Effector memory CD4-positive, alpha-beta T cell (primary cell): ENCODE data around the gene SMIM11.
"Not testable (repeated sequence)": the region's sequence is repeated elsewhere in the genome, so short reads cannot be mapped to it uniquely, and the experiment has no call there.

Source experiments
- DNase-seq, 3 donors: peaks; one replicate each; pipeline ENCODE4 v3.0.0-alpha.2; 2020
- H3K27ac ChIP-seq: 2 replicates; pipeline ENCODE4 v1.7.0; 2013; ENCODE audit warnings: mild to moderate bottlenecking, low read length, moderate library complexity; ENCODE audit not compliant: insufficient read depth, poor library complexity, severe bottlenecking
- H3K27me3 ChIP-seq: replicated peaks from 2 replicates; pipeline ENCODE4 v1.7.0; 2013; ENCODE audit warnings: mild to moderate bottlenecking, low read length; ENCODE audit not compliant: insufficient read depth, control insufficient read depth, poor library complexity, severe bottlenecking
- H3K36me3 ChIP-seq: 2 replicates; pipeline ENCODE4 v1.7.0; 2013; ENCODE audit warnings: mild to moderate bottlenecking, low read length, moderate library complexity; ENCODE audit not compliant: control insufficient read depth, insufficient read depth
- H3K4me1 ChIP-seq: 2 replicates; pipeline ENCODE4 v1.7.0; 2013; ENCODE audit warnings: low read length, mild to moderate bottlenecking; ENCODE audit not compliant: control insufficient read depth, insufficient read depth, poor library complexity, severe bottlenecking
- H3K4me3 ChIP-seq: 2 replicates; pipeline ENCODE4 v1.7.0; 2013; ENCODE audit warnings: low read length, low read depth, mild to moderate bottlenecking; ENCODE audit not compliant: insufficient read depth, poor library complexity, severe bottlenecking
- H3K9me3 ChIP-seq: 2 replicates; pipeline ENCODE4 v1.7.0; 2013; ENCODE audit warnings: mild to moderate bottlenecking, low read length, moderate library complexity; ENCODE audit not compliant: control insufficient read depth
- total RNA-seq, 3 donors: gene quantifications; one replicate each; lab custom pipeline; 2026; lab: John Stamatoyannopoulos, UW

The SMIM11 gene, protein sequence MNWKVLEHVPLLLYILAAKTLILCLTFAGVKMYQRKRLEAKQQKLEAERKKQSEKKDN
- 0.35 to 1.4 (median 0.35) reads per million in 3 donors for total RNA-seq

DNA sequence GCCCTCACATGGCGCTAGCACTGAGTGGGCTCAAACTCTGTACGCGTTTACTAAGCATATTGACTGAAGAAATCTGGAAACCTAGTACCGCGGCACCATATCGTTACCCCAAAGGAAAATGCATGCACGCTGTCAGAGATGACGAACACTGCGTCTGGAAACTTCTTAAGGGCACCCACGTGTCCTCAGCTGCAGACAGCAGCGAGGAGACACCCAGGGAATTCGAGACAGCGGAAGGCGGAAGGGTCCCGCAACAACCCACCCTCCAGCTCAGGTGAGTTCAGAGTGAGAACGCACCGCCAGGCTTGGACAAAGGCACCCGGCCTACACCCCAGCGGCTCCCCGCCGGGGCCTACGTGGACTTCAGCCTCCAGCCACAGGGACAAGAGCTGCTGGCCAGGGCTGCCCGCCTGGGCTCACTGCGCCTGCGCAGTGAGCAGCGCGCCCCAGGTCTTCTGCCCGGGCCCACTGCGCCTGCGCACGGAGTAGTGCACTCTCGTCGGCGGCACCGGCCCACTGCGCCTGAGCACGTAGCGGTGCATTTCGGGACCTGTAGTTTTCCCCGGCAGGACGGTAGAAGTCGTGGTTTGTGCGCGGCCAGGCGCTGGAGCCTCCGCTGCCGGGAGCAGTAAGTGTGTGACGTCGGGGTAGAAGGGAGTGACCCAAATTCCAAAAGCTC is at the start of gene SMIM11:
Gene SMIM11, plus strand, starts transcription at position 568 of the 679 bp plus-strand sequence. CDS start 3,998 bp downstream, outside the sequence.
- H3K27ac ChIP-seq = not testable (repeated sequence)

DNA sequence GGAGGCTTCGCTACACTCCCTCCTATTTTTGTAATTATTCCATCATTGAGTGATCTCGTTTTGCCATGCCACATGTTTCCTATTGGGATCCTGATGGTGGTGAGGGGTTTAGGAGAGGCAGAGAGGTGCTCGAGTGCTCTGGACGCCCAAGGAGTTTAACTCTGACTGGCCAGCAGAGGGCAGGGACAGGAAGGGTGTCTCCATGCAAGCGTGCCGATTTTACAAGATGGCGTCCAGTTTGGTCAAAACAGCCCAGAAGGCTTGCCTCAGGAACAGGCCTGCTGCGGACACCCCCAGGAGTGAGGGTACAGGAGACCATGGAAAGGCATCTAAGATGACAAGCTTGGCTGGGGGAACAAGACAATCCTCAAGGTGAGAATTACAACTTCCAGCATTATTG is 45.3 kb upstream of the SMIM11 start:
- H3K4me1 ChIP-seq = no peaks in the 10 kb centered on the region
- no peak overlapping the region for H3K4me3 ChIP-seq
- no peak overlapping the region for H3K27ac ChIP-seq
- H3K27me3 ChIP-seq = no peaks in the 10 kb centered on the region
- no peak for DNase-seq
- no peaks in the 10 kb centered on the region for H3K9me3 ChIP-seq
- H3K36me3 ChIP-seq = no peaks in the 10 kb centered on the region

More for the DNA sequence above, at the start of gene SMIM11:
- H3K4me3 ChIP-seq, H3K36me3 ChIP-seq, H3K4me1 ChIP-seq, DNase-seq, H3K9me3 ChIP-seq, H3K27me3 ChIP-seq: not testable (repeated sequence)

DNA sequence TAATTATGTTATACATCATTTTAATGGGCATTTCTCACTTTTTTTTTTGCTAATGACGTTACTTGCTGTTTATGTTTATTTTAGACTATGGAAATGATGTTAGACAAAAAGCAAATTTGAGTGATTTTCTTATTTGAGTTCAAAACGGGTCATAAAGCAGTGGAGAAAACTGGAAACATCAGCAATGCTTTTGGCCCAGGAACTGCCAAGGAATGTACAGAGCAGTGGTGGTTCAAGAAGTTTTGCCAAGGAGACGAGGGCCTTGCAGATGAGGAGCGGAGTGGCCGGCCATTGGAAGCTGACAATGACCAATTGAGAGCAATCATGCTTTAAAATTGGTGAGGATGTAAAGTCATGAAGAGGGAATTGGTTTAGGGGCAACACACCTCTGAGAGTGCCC is 43.6 kb upstream of the SMIM11 start:
- H3K4me1 ChIP-seq = no peaks in the 10 kb centered on the region
- H3K27ac ChIP-seq = no peak overlapping the region
- H3K4me3 ChIP-seq = no peak overlapping the region
- DNase-seq = no peak
- no peaks in the 10 kb centered on the region for H3K36me3 ChIP-seq
- H3K27me3 ChIP-seq = no peaks in the 10 kb centered on the region
- H3K9me3 ChIP-seq = no peaks in the 10 kb centered on the region

DNA sequence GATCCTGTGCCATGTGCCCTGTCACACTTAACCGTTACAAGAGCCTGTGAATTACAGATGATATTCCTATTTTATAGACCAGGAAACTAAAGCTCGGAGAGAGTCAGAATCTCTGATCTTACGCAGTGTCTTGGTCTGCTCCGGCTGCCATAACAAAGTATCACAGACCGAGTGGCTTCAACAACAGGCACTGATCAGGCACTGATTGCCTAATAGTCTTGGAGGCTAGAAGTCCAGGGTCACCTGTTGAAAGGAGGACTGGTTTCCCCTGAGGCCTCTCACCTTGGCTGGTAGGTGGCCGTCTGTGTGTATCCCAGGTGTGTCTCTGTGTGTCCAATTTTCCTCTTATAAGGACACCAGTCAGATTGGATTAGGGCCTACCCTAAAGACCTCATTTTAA is 43.0 kb upstream of the SMIM11 start:
- Histone ChIP-seq H3K36me3 (no peaks in the 10 kb centered on the region), H3K4me1 (no peaks in the 10 kb centered on the region), H3K9me3 (no peaks in the 10 kb centered on the region), H3K27ac (no peak overlapping the region), H3K27me3 (no peaks in the 10 kb centered on the region), H3K4me3 (no peak overlapping the region)
- DNase-seq = no peak

DNA sequence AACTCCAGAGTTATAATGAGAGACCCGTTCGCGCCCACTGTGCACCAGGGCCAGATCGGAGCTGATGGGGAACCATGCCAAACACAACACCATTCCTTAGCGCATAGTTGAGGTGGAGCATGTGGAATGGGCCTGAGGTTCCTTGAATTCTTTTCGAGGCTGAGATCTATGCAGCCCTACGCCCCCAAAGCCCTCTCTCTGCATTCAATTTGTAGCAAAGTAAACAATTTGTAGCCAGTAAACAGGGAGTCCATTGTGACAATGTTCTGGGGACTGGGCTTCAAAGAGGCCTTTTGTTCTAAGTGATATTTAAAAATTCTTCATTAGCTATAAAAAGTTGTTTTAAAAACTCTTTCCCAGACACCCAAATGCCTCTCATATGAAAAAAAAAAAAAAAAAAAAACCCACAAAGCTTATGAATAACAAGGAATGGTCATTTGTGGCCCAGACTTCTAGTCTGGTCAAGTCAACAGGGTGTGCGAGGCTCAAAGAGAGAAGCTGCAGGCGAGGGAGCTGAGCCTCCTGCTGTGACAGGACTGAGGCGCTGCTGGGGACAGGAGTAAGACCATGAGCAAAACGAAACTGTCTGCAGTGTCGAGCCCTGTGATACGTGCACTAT is 42.1 kb upstream of the SMIM11 start:
- Histone ChIP-seq H3K9me3 (no peaks in the 10 kb centered on the region), H3K4me1 (no peaks in the 10 kb centered on the region), H3K27ac (no peak overlapping the region), H3K36me3 (no peaks in the 10 kb centered on the region), H3K27me3 (no peaks in the 10 kb centered on the region), H3K4me3 (no peak overlapping the region)
- DNase-seq = no peak

DNA sequence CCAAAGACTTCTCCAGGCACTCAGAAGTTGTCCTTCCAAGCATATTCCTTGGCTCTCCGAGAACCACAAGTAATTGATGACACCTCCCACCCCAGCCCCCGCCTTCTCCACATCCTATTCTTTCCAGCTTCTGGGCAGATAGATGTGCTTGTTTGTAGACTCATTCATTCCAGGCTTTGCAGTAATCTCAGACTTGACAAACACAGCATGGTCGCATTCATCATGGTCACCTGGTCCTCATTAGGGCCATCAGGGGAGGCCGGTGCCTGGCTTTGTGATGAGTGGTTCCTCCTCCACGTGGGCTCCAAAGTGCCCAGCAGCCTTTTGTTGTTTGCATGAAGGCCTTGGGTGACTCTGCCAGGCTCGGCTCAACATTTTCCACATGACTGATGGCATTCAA is 40.0 kb upstream of the SMIM11 start:
- H3K9me3 ChIP-seq = no peaks in the 10 kb centered on the region
- H3K36me3 ChIP-seq = no peaks in the 10 kb centered on the region
- no peak overlapping the region for H3K4me3 ChIP-seq
- DNase-seq = no peak
- H3K27ac ChIP-seq = no peak overlapping the region
- H3K27me3 ChIP-seq = no peaks in the 10 kb centered on the region
- no peaks in the 10 kb centered on the region for H3K4me1 ChIP-seq

DNA sequence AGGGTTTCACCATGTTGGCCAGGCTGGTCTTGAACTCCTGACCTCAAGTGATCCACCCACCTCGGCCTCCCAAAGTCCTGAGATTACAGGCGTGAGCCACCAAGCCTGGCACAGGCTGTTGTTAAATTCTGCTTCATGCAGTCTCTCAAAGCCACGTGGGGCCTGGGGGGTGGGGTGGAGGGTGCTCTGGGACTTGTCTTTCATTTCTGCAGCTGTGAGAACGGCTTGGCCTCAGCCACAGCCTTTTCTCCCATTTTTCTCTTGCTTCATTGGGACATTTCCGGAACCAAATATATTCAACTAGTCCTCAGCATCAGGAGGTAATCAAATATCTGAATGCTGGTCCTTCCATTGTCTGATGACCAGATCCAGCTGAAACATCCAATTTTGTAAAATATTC is 39.1 kb upstream of the SMIM11 start:
- DNase-seq = no peak
- Histone ChIP-seq H3K9me3 (no peaks in the 10 kb centered on the region), H3K4me1 (no peaks in the 10 kb centered on the region), H3K27me3 (no peaks in the 10 kb centered on the region), H3K27ac (no peak overlapping the region), H3K4me3 (no peak overlapping the region), H3K36me3 (no peaks in the 10 kb centered on the region)

DNA sequence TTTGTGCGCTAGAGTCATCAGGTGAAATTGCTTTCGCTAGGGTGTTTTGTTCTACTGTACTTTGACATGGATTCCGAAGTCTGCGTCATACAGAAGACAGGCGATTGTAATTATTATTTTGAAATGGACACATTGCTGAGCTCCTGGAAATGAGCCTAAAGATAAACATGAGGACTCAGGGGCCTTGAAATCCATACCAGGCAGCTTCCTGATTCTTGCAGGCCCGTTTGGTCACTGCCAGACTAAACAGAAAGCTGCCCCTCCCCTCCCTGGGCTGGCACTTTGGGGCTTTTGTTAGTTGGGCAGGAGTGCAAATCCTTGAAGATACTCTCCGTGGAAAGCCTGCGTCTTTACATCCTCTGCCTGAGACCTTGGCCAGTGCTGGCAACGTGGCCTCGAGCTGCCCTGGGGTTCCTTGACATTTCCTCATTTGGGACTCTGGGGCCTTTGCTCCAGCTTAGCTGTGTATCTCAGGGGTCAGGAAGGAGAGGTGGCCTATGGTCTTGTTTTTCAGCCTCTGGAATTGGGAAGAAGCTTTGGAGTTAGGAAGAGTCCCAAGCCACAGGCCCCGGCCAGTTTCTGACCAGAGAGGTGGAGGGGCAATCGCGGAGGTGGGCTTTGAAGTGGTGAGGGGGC is 38.4 kb upstream of the SMIM11 start:
- Histone ChIP-seq H3K4me3 (no peak overlapping the region), H3K36me3 (no peaks in the 10 kb centered on the region), H3K27ac (no peak overlapping the region), H3K4me1 (no peaks in the 10 kb centered on the region), H3K9me3 (no peaks in the 10 kb centered on the region), H3K27me3 (no peaks in the 10 kb centered on the region)
- no peak for DNase-seq

DNA sequence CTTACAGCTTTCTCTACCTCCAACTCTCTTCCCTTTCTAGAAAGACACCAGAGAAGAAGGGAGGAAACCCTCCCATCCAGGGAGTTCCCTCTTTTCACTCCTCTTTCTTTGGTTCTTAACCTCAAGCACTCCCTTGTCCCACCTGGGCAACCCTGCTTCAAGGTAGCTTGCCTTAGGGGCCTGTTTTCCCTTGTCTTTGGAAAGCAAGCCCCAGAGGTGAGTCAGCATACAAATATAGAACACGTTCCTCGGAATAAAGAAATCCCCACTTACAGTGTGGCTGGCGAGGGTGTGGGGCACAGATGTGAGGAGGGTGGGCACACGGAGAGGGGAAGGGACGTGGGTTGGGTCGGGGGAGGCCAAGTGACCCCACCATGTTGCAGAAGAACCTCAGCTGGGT is 37.6 kb upstream of the SMIM11 start:
- H3K4me1 ChIP-seq = no peaks in the 10 kb centered on the region
- DNase-seq = no peak
- H3K36me3 ChIP-seq = no peaks in the 10 kb centered on the region
- H3K9me3 ChIP-seq = no peaks in the 10 kb centered on the region
- H3K27me3 ChIP-seq = no peaks in the 10 kb centered on the region
- no peak overlapping the region for H3K4me3 ChIP-seq
- no peak overlapping the region for H3K27ac ChIP-seq

DNA sequence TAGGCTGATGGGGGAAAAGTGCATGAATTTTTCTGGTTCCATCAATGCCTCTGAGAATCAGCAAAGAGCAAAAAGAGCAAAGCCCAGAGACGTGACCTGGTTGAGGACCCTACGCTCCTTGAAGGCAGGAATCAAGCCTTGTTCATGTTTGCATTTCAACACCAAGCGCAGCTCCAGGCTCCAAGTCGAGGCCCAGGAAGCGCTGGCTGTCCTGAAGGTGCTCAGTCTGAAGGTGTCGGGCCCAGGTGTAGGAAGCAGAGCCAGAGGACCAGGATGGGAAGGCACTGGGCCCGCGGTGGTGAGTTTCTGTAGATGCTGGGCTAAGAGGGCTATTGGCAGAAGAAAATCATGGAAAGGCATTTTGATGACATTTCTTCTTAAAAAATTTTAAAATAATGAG is 37.1 kb upstream of the SMIM11 start:
- H3K27ac ChIP-seq = no peak overlapping the region
- no peaks in the 10 kb centered on the region for H3K27me3 ChIP-seq
- H3K4me1 ChIP-seq = no peaks in the 10 kb centered on the region
- H3K4me3 ChIP-seq = no peak overlapping the region
- DNase-seq = no peak
- no peaks in the 10 kb centered on the region for H3K9me3 ChIP-seq
- H3K36me3 ChIP-seq = no peaks in the 10 kb centered on the region
